A549 treated with RU486 at 1 μM for 4 hours (cell line): ENCODE data around the gene TANGO2. TPM values are rescaled to one million over a fixed set of nuclear protein-coding genes. Genes with fewer than 3 reads are reported as not detected.

Experiments
- total RNA-seq: library from RNA; stranded (reverse); fragments of 200-300 nt; extraction: Qiagen RNA extraction; gene quantifications from 5 replicates; pipeline ENCODE4 v1.2.3, GENCODE V29; 2022; ENCODE audit warnings: low read depth

The TANGO2 gene, protein sequence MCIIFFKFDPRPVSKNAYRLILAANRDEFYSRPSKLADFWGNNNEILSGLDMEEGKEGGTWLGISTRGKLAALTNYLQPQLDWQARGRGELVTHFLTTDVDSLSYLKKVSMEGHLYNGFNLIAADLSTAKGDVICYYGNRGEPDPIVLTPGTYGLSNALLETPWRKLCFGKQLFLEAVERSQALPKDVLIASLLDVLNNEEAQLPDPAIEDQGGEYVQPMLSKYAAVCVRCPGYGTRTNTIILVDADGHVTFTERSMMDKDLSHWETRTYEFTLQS
- 11.5 to 15.5 TPM (median 13.7 TPM) in 5 replicates for total RNA-seq

DNA sequence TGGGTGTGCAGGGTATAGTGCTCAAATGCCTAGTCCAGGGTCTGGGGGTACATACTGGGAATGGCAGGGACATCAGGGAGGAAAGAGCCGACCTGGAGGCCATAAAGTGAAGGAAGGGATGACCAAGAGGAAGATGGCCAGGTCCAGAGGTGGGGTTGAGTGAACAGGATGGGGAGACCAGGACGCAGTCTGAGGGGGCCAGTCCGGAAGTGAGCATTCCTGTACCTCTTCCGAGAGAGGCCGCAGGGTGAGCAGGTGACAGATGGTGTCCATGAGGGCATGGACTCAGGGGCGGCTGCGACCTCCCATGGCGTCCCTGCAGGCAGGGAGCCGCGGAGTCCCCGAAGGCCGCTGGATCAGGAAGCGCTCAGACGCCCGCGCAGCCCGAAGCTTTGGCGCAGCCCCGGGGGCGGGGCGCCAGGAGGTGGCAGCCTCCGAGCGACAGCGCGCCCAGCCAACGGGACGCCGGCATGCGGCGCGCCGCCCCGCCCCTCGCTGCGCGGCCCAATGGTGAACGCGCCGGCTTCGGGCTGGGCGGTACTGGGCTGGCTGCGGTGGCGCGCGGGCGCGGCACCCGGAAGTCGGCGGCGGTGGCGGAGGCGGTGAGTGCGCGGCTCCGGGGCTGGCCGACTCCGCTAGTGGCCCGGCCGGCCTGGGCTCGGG is at the start of gene TANGO2:
TSS of gene TANGO2 (plus strand) at position 578 of the 663 bp plus-strand sequence. CDS start 15,689 bp downstream, outside the sequence.

DNA sequence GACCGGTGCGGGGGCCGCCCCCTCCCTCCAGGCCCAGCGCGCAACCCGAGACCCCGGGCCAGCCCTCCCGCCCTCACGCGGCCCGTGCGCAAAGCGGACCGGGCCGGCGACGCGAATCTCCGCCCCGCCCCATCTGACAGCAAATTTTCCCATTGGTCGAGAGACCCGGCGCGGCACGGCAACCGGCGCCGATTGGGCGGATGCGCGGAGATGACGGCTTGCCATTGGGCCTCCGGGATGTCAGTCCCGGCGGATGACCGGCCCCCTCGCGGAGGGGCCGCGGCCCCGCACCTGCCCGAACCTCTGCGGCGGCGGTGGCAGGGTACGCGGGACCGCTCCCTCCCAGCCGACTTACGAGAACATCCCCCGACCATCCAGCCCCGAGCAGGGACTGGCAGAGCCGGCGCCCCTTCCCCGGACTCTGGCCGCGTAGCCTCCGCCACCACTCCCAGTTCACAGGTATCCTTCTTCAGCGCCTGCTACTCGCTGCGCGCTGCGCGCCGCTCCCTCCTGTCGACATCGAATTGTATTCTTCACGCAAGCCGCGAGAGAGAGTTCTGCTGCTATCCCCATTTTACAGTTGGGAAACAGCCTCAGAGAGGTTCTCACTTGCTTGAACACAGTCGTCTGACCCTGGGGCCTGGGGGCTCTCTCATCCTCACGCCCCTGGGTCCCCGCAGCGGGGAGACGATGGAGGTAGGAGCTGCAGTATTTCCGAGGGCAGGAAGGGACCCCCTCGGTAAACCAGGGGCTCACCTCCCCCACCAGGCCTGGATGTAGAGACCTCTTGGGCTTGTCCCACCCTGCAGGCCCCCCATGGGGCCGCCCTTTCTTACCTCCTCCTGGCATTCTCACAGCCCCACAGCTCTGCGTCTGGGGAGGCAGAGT is 3.9 kb upstream of the TANGO2 start, which contains the start of gene ARVCF:
TSS of gene ARVCF (minus strand) at position 90 of the 888 bp plus-strand sequence. CDS start 26,029 bp downstream, outside the sequence.

GRCh38 chr22:20079745-20080444 is 59.0 kb downstream of the TANGO2 start, which contains the start of gene DGCR8:
DGCR8 (plus strand) TSS chr22:20080241; CDS start chr22:20085964, 5,723 bp downstream.

DNA sequence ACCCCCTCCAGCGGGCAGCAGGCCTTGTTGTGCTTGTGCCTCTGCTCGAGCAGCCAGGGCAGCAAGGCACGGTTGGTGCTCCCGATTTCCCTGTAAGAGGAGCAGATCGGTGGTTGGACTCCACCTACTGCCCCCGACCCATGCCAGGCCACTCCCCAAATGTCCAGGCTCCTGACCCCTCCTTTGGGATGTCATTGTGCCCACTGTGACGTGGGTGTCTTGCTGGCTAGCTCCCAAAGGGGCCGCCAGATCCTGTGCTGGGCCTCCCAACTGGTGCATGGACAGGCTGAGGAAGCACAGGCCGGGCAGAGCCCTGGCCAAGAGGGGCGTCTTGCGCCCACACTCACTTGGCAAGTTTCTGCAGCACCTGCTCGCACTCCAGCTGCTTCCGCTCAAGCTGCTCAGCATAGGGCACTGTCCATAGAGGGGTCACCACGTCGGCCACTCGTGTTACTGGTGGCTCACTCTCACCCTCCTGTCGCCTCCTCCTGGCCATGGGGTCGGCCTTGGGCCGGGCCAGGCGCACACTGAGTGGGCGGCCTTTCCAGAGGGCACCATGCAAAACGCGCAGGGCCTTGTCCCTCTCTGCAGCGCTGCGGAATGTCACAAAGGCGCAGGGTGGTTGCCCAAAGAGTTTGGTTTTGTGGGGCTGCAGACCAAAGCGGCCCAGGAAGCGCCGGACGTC is 94.9 kb downstream of the TANGO2 start, which contains the start of gene RANBP1:
TSS of gene RANBP1 (plus strand) at position 414 of the 685 bp plus-strand sequence. CDS start at position 495, 81 bp downstream.

Other genes starting within 250 kb of the TANGO2 start
- 10.4 to 18.8 TPM (median 17.4 TPM) in 5 replicates for gene GNB1L, start 166.2 kb upstream of the TANGO2 start, total RNA-seq
- gene RTL10, start 166.2 kb upstream of the TANGO2 start, total RNA-seq: 5.2 to 8.8 TPM (median 6.5 TPM) in 5 replicates
- 113 to 170 TPM (median 156 TPM) in 5 replicates for gene COMT, start 79.3 kb upstream of the TANGO2 start, total RNA-seq
- gene TXNRD2, start 79.3 kb upstream of the TANGO2 start, total RNA-seq: 25.6 to 39.2 TPM (median 34.1 TPM) in 5 replicates
- 1.1 to 3.5 TPM (median 1.9 TPM) in 5 replicates for gene ARVCF, start 4.3 kb upstream of the TANGO2 start, total RNA-seq
- gene DGCR8, start 59.1 kb downstream of the TANGO2 start, total RNA-seq: 18.2 to 20.3 TPM (median 19.3 TPM) in 5 replicates
- 284 to 338 TPM (median 311 TPM) in 5 replicates for gene RANBP1, start 95.0 kb downstream of the TANGO2 start, total RNA-seq
- gene TRMT2A, start 96.1 kb downstream of the TANGO2 start, total RNA-seq: 20.9 to 29.5 TPM (median 24.1 TPM) in 5 replicates
- 19.9 to 34.3 TPM (median 26.0 TPM) in 5 replicates for gene ZDHHC8, start 110.7 kb downstream of the TANGO2 start, total RNA-seq
- gene CCDC188, start 129.9 kb downstream of the TANGO2 start, total RNA-seq: not detected in 5 replicates
- 5.6 to 12.3 TPM (median 10.0 TPM) in 5 replicates for gene RTN4R, start 247.2 kb downstream of the TANGO2 start, total RNA-seq